Islet of Langerhans (tissue), 1 donor: ENCODE measurements around the gene LOC128125822.
"Not testable (repeated sequence)": the region's sequence is repeated elsewhere in the genome, so short reads cannot be mapped to it uniquely, and the experiment has no call there.

Experiments
- FAIRE-seq: peaks from one replicate; lab custom pipeline; 2011; peaks lifted over from hg19 to GRCh38; lab: Jason Lieb, UNC

Gene LOC128125822

GRCh38 chr6:63572044-63572746 is at the start of gene LOC128125822, which contains the start of gene PTP4A1:
Gene LOC128125822 (plus strand): TSS chr6:63572480.
Gene PTP4A1 (plus strand): TSS chr6:63572480. CDS start chr6:63576881, 4,401 bp downstream.
- peak; percentile 17 for FAIRE-seq

GRCh38 chr6:63522911-63523287 is 49.4 kb upstream of the LOC128125822 start:
- not testable (repeated sequence) for FAIRE-seq

- FAIRE-seq: no peak
Measured at GRCh38 chr6:63523630-63524029, 48.6 kb upstream of the LOC128125822 start.

GRCh38 chr6:63525186-63525878 is 46.9 kb upstream of the LOC128125822 start:
- FAIRE-seq: no peak

GRCh38 chr6:63526931-63527330 is 45.3 kb upstream of the LOC128125822 start:
- no peak for FAIRE-seq

GRCh38 chr6:63527658-63528514 is 44.4 kb upstream of the LOC128125822 start:
- FAIRE-seq: peak; percentile 76

- no peak for FAIRE-seq
Measured at GRCh38 chr6:63529498-63529897, 42.8 kb upstream of the LOC128125822 start.

- FAIRE-seq: no peak
Measured at GRCh38 chr6:63530182-63530581, 42.1 kb upstream of the LOC128125822 start.

- FAIRE-seq: no peak
Measured at GRCh38 chr6:63530991-63531390, 41.3 kb upstream of the LOC128125822 start.

GRCh38 chr6:63533026-63533425 is 39.3 kb upstream of the LOC128125822 start:
- FAIRE-seq: no peak

GRCh38 chr6:63533952-63534351 is 38.3 kb upstream of the LOC128125822 start:
- no peak for FAIRE-seq

GRCh38 chr6:63537201-63537958 is 34.9 kb upstream of the LOC128125822 start:
- no peak for FAIRE-seq

GRCh38 chr6:63537959-63538300 is 34.4 kb upstream of the LOC128125822 start:
- FAIRE-seq: no peak

GRCh38 chr6:63538550-63538949 is 33.7 kb upstream of the LOC128125822 start:
- FAIRE-seq: no peak

- no peak for FAIRE-seq
Measured at GRCh38 chr6:63543001-63543400, 29.3 kb upstream of the LOC128125822 start.

- FAIRE-seq: no peak
Measured at GRCh38 chr6:63543982-63544381, 28.3 kb upstream of the LOC128125822 start.

- no peak for FAIRE-seq
Measured at GRCh38 chr6:63546236-63546635, 26.0 kb upstream of the LOC128125822 start.

- no peak for FAIRE-seq
Measured at GRCh38 chr6:63546697-63547096, 25.6 kb upstream of the LOC128125822 start.

GRCh38 chr6:63549076-63549475 is 23.2 kb upstream of the LOC128125822 start:
- FAIRE-seq: no peak

GRCh38 chr6:63553208-63553607 is 19.1 kb upstream of the LOC128125822 start:
- FAIRE-seq: no peak

GRCh38 chr6:63553900-63554299 is 18.4 kb upstream of the LOC128125822 start:
- no peak for FAIRE-seq

- no peak for FAIRE-seq
Measured at GRCh38 chr6:63554782-63555181, 17.5 kb upstream of the LOC128125822 start.
